ENCODE data around the gene SLC25A21.
"Not testable (repeated sequence)": the region's sequence is repeated elsewhere in the genome, so short reads cannot be mapped to it uniquely, and the experiment has no call there.

SLC25A21 gene

GRCh38 chr14:36925094-36925493 lies 247.3 kb downstream of the SLC25A21 start:
- H3K4me1 ChIP-seq (ENCODE audit: control insufficient read depth, insufficient read depth, low read length), result no peaks in the 10 kb centered on the region
- H3K9me3 ChIP-seq (ENCODE audit: control insufficient read depth in 2 of 2, low read length in 2 of 2), result no peaks in the 10 kb centered on the region
- no peaks in the 10 kb centered on the region for H3K36me3 ChIP-seq (ENCODE audit: control insufficient read depth in 2 of 2, insufficient read depth in 2 of 2, low read length in 2 of 2)
- H3K4me3 ChIP-seq (ENCODE audit: low read length in 2 of 2), result no peak overlapping the region
- no peak overlapping the region for H3K9ac ChIP-seq (ENCODE audit: low read length in 2 of 2)
- H3K27me3 ChIP-seq (ENCODE audit: control insufficient read depth in 1 of 2, insufficient read depth in 2 of 2, low read length in 2 of 2), result no peaks in the 10 kb centered on the region
- H3K27ac ChIP-seq (ENCODE audit: low read length), result no peak overlapping the region

GRCh38 chr14:36916668-36917067 lies 255.7 kb downstream of the SLC25A21 start:
- no peaks in the 10 kb centered on the region for H3K36me3 ChIP-seq (ENCODE audit: control insufficient read depth in 2 of 2, insufficient read depth in 2 of 2, low read length in 2 of 2)
- no peaks in the 10 kb centered on the region for H3K9me3 ChIP-seq (ENCODE audit: control insufficient read depth in 2 of 2, low read length in 2 of 2)
- H3K4me3 ChIP-seq (ENCODE audit: low read length in 2 of 2), result no peak overlapping the region

GRCh38 chr14:36915081-36915480 lies 257.3 kb downstream of the SLC25A21 start:
- Histone ChIP-seq H3K4me1 (ENCODE audit: control insufficient read depth, insufficient read depth, low read length) (no peaks in the 10 kb centered on the region), H3K36me3 (ENCODE audit: control insufficient read depth in 2 of 2, insufficient read depth in 2 of 2, low read length in 2 of 2) (no peaks in the 10 kb centered on the region), H3K27me3 (ENCODE audit: control insufficient read depth in 1 of 2, insufficient read depth in 2 of 2, low read length in 2 of 2) (no peaks in the 10 kb centered on the region), H3K27ac (ENCODE audit: low read length) (no peak overlapping the region), H3K4me3 (ENCODE audit: low read length in 2 of 2) (no peak overlapping the region), H3K9me3 (ENCODE audit: control insufficient read depth in 2 of 2, low read length in 2 of 2) (no peaks in the 10 kb centered on the region), H3K9ac (ENCODE audit: low read length in 2 of 2) (no peak overlapping the region)

More at GRCh38 chr14:36916668-36917067, 255.7 kb downstream of the SLC25A21 start:
- no peaks in the 10 kb centered on the region for H3K4me1 ChIP-seq (ENCODE audit: control insufficient read depth, insufficient read depth, low read length)
- H3K27me3 ChIP-seq (ENCODE audit: control insufficient read depth in 1 of 2, insufficient read depth in 2 of 2, low read length in 2 of 2), result no peaks in the 10 kb centered on the region
- H3K9ac ChIP-seq (ENCODE audit: low read length in 2 of 2), result no peak overlapping the region
- no peak overlapping the region for H3K27ac ChIP-seq (ENCODE audit: low read length)

GRCh38 chr14:36910578-36910977 lies 261.8 kb downstream of the SLC25A21 start:
- Histone ChIP-seq H3K27ac (ENCODE audit: low read length) (no peak overlapping the region), H3K27me3 (ENCODE audit: control insufficient read depth in 1 of 2, insufficient read depth in 2 of 2, low read length in 2 of 2) (no peaks in the 10 kb centered on the region), H3K9me3 (ENCODE audit: control insufficient read depth in 2 of 2, low read length in 2 of 2) (no peaks in the 10 kb centered on the region), H3K9ac (ENCODE audit: low read length in 2 of 2) (no peak overlapping the region), H3K4me3 (ENCODE audit: low read length in 2 of 2) (no peak overlapping the region), H3K4me1 (ENCODE audit: control insufficient read depth, insufficient read depth, low read length) (no peaks in the 10 kb centered on the region), H3K36me3 (ENCODE audit: control insufficient read depth in 2 of 2, insufficient read depth in 2 of 2, low read length in 2 of 2) (no peaks in the 10 kb centered on the region)

- Histone ChIP-seq H3K27ac (ENCODE audit: low read length) (no peak overlapping the region), H3K36me3 (ENCODE audit: control insufficient read depth in 2 of 2, insufficient read depth in 2 of 2, low read length in 2 of 2) (no peaks in the 10 kb centered on the region), H3K27me3 (ENCODE audit: control insufficient read depth in 1 of 2, insufficient read depth in 2 of 2, low read length in 2 of 2) (no peaks in the 10 kb centered on the region), H3K4me1 (ENCODE audit: control insufficient read depth, insufficient read depth, low read length) (no peaks in the 10 kb centered on the region), H3K9ac (ENCODE audit: low read length in 2 of 2) (no peak overlapping the region), H3K4me3 (ENCODE audit: low read length in 2 of 2) (no peak overlapping the region), H3K9me3 (ENCODE audit: control insufficient read depth in 2 of 2, low read length in 2 of 2) (no peaks in the 10 kb centered on the region)
Measured at GRCh38 chr14:36905272-36905888, 267.0 kb downstream of the SLC25A21 start.

GRCh38 chr14:36901861-36902260 lies 270.5 kb downstream of the SLC25A21 start:
- Histone ChIP-seq H3K9me3 (ENCODE audit: control insufficient read depth in 2 of 2, low read length in 2 of 2) (no peaks in the 10 kb centered on the region), H3K27me3 (ENCODE audit: control insufficient read depth in 1 of 2, insufficient read depth in 2 of 2, low read length in 2 of 2) (no peaks in the 10 kb centered on the region), H3K36me3 (ENCODE audit: control insufficient read depth in 2 of 2, insufficient read depth in 2 of 2, low read length in 2 of 2) (no peaks in the 10 kb centered on the region), H3K4me3 (ENCODE audit: low read length in 2 of 2) (no peak overlapping the region), H3K4me1 (ENCODE audit: control insufficient read depth, insufficient read depth, low read length) (no peaks in the 10 kb centered on the region), H3K9ac (ENCODE audit: low read length in 2 of 2) (no peak overlapping the region), H3K27ac (ENCODE audit: low read length) (no peak overlapping the region)

GRCh38 chr14:36900846-36901245 lies 271.6 kb downstream of the SLC25A21 start:
- H3K27me3 ChIP-seq (ENCODE audit: control insufficient read depth in 1 of 2, insufficient read depth in 2 of 2, low read length in 2 of 2), result no peaks in the 10 kb centered on the region
- H3K9ac ChIP-seq (ENCODE audit: low read length in 2 of 2), result no peak overlapping the region
- H3K4me1 ChIP-seq (ENCODE audit: control insufficient read depth, insufficient read depth, low read length), result no peaks in the 10 kb centered on the region
- no peaks in the 10 kb centered on the region for H3K36me3 ChIP-seq (ENCODE audit: control insufficient read depth in 2 of 2, insufficient read depth in 2 of 2, low read length in 2 of 2)
- H3K9me3 ChIP-seq (ENCODE audit: control insufficient read depth in 2 of 2, low read length in 2 of 2), result no peaks in the 10 kb centered on the region
- no peak overlapping the region for H3K4me3 ChIP-seq (ENCODE audit: low read length in 2 of 2)
- no peak overlapping the region for H3K27ac ChIP-seq (ENCODE audit: low read length)

GRCh38 chr14:36896300-36896699 lies 276.1 kb downstream of the SLC25A21 start:
- H3K9me3 ChIP-seq (ENCODE audit: control insufficient read depth in 2 of 2, low read length in 2 of 2); H3K9ac ChIP-seq (ENCODE audit: low read length in 2 of 2); H3K36me3 ChIP-seq (ENCODE audit: control insufficient read depth in 2 of 2, insufficient read depth in 2 of 2, low read length in 2 of 2); H3K27me3 ChIP-seq (ENCODE audit: control insufficient read depth in 1 of 2, insufficient read depth in 2 of 2, low read length in 2 of 2); H3K27ac ChIP-seq (ENCODE audit: low read length); H3K4me3 ChIP-seq (ENCODE audit: low read length in 2 of 2); H3K4me1 ChIP-seq (ENCODE audit: control insufficient read depth, insufficient read depth, low read length): not testable (repeated sequence)

GRCh38 chr14:36884049-36884448 lies 288.4 kb downstream of the SLC25A21 start:
- no peaks in the 10 kb centered on the region for H3K36me3 ChIP-seq (ENCODE audit: control insufficient read depth in 2 of 2, insufficient read depth in 2 of 2, low read length in 2 of 2)
- H3K4me1 ChIP-seq (ENCODE audit: control insufficient read depth, insufficient read depth, low read length), result no peaks in the 10 kb centered on the region
- no peaks in the 10 kb centered on the region for H3K27me3 ChIP-seq (ENCODE audit: control insufficient read depth in 1 of 2, insufficient read depth in 2 of 2, low read length in 2 of 2)
- peaks cover 0 to 6% of the 10 kb centered on the region in 2 donors for H3K9me3 ChIP-seq (ENCODE audit: control insufficient read depth in 2 of 2, low read length in 2 of 2)
- no peak overlapping the region for H3K27ac ChIP-seq (ENCODE audit: low read length)
- no peak overlapping the region for H3K4me3 ChIP-seq (ENCODE audit: low read length in 2 of 2)
- H3K9ac ChIP-seq (ENCODE audit: low read length in 2 of 2), result no peak overlapping the region

- no peak overlapping the region for H3K9ac ChIP-seq (ENCODE audit: low read length in 2 of 2)
- H3K4me1 ChIP-seq (ENCODE audit: control insufficient read depth, insufficient read depth, low read length), result no peaks in the 10 kb centered on the region
- H3K36me3 ChIP-seq (ENCODE audit: control insufficient read depth in 2 of 2, insufficient read depth in 2 of 2, low read length in 2 of 2), result no peaks in the 10 kb centered on the region
- no peaks in the 10 kb centered on the region for H3K27me3 ChIP-seq (ENCODE audit: control insufficient read depth in 1 of 2, insufficient read depth in 2 of 2, low read length in 2 of 2)
- no peak overlapping the region for H3K27ac ChIP-seq (ENCODE audit: low read length)
- peaks cover 0 to 4% of the 10 kb centered on the region in 2 donors for H3K9me3 ChIP-seq (ENCODE audit: control insufficient read depth in 2 of 2, low read length in 2 of 2)
- H3K4me3 ChIP-seq (ENCODE audit: low read length in 2 of 2), result no peak overlapping the region
Measured at GRCh38 chr14:36880276-36880675, 292.1 kb downstream of the SLC25A21 start.

GRCh38 chr14:36879558-36879957 lies 292.8 kb downstream of the SLC25A21 start:
- H3K9ac ChIP-seq (ENCODE audit: low read length in 2 of 2), result no peak overlapping the region
- H3K4me3 ChIP-seq (ENCODE audit: low read length in 2 of 2), result no peak overlapping the region
- H3K36me3 ChIP-seq (ENCODE audit: control insufficient read depth in 2 of 2, insufficient read depth in 2 of 2, low read length in 2 of 2), result no peaks in the 10 kb centered on the region
- no peaks in the 10 kb centered on the region for H3K4me1 ChIP-seq (ENCODE audit: control insufficient read depth, insufficient read depth, low read length)
- H3K9me3 ChIP-seq (ENCODE audit: control insufficient read depth in 2 of 2, low read length in 2 of 2), result no peaks in the 10 kb centered on the region
- no peaks in the 10 kb centered on the region for H3K27me3 ChIP-seq (ENCODE audit: control insufficient read depth in 1 of 2, insufficient read depth in 2 of 2, low read length in 2 of 2)
- no peak overlapping the region for H3K27ac ChIP-seq (ENCODE audit: low read length)

Measured in stomach smooth muscle (tissue), 2 donors.